ENCODE measurements around the gene SMAD2. TPM values are rescaled to one million over a fixed set of nuclear protein-coding genes. Genes with fewer than 3 reads are reported as not detected.
"Not testable (repeated sequence)": the region's sequence is repeated elsewhere in the genome, so short reads cannot be mapped to it uniquely, and the experiment has no call there.

SMAD2 gene
- total RNA-seq, 1 experiment from 2014 or later, result 73.3 TPM

GRCh38 chr18:47794725-47795433, 135.6 kb downstream of the SMAD2 start:
- DNase-seq (ENCODE audit: low read depth), result no peak

- DNase-seq (ENCODE audit: low read depth), result no peak
Measured at GRCh38 chr18:47793609-47794008, 136.8 kb downstream of the SMAD2 start.

- no peak for DNase-seq (ENCODE audit: low read depth)
Measured at GRCh38 chr18:47791461-47791985, 138.9 kb downstream of the SMAD2 start.

- no peak for DNase-seq (ENCODE audit: low read depth)
Measured at GRCh38 chr18:47790036-47790435, 140.4 kb downstream of the SMAD2 start.

GRCh38 chr18:47788621-47789020, 141.8 kb downstream of the SMAD2 start:
- DNase-seq (ENCODE audit: low read depth), result no peak

- no peak for DNase-seq (ENCODE audit: low read depth)
Measured at GRCh38 chr18:47781561-47781960, 148.9 kb downstream of the SMAD2 start.

GRCh38 chr18:47780011-47780725, 150.3 kb downstream of the SMAD2 start:
- DNase-seq (ENCODE audit: low read depth), result no peak

GRCh38 chr18:47779381-47779780, 151.1 kb downstream of the SMAD2 start:
- DNase-seq (ENCODE audit: low read depth), result peak; percentile 24

GRCh38 chr18:47777626-47778025, 152.8 kb downstream of the SMAD2 start:
- no peak for DNase-seq (ENCODE audit: low read depth)

GRCh38 chr18:47775961-47776360, 154.5 kb downstream of the SMAD2 start:
- peak; percentile 40 for DNase-seq (ENCODE audit: low read depth)

- DNase-seq (ENCODE audit: low read depth), result no peak
Measured at GRCh38 chr18:47773931-47774330, 156.5 kb downstream of the SMAD2 start.

- DNase-seq (ENCODE audit: low read depth), result peak; percentile 44
Measured at GRCh38 chr18:47772374-47773248, 157.8 kb downstream of the SMAD2 start.

- DNase-seq (ENCODE audit: low read depth), result no peak
Measured at GRCh38 chr18:47771922-47772321, 158.5 kb downstream of the SMAD2 start.

- no peak for DNase-seq (ENCODE audit: low read depth)
Measured at GRCh38 chr18:47767699-47768098, 162.8 kb downstream of the SMAD2 start.

- not testable (repeated sequence) for DNase-seq (ENCODE audit: low read depth)
Measured at GRCh38 chr18:47767198-47767597, 163.3 kb downstream of the SMAD2 start.

Data from RPMI7951 (cell line).